A673 (cell line): ENCODE results near the gene NUP93. TPM values are rescaled to one million over a fixed set of nuclear protein-coding genes. Genes with fewer than 3 reads are reported as not detected.
A peak's percentile ranks its signal among the peaks of the same experiment; 100 is the strongest.

Experiments used
- BruUV-seq: library from RNA; stranded (reverse); fragments of 400-500 nt; replicated peaks from 2 replicates; lab custom pipeline; 2021; lab: Mats Ljungman, UMichigan
- CTCF ChIA-PET: fragments of 300-600 bp; sonication (Branson Sonifier 250); formaldehyde crosslinking; loops from one replicate; lab custom pipeline; 2022; ENCODE audit warnings: antibody characterized with exemption; lab: Charles Lee
- POLR2A ChIA-PET: fragments of 300-600 bp; sonication (Branson Sonifier 250); formaldehyde crosslinking; loops from one replicate; lab custom pipeline; 2022; ENCODE audit warnings: antibody characterized with exemption; ENCODE audit not compliant: low non-redundant PET; lab: Charles Lee
- DNase-seq: peaks from one replicate; pipeline ENCODE4 v3.0.0-alpha.2; 2015; ENCODE audit warnings: low spot score
- H3K27ac ChIP-seq: fragments of 200-600 bp; sonication (generic); 2 replicates; pipeline ENCODE4 v1.5.1; 2016; ENCODE audit warnings: mixed run types, low read depth, mild to moderate bottlenecking, mixed read lengths, antibody characterized with exemption, low read length; ENCODE audit not compliant: poor library complexity, severe bottlenecking
- H3K27me3 ChIP-seq: fragments of 200-600 bp; sonication (generic); replicated peaks from 2 replicates; pipeline ENCODE4 v1.6.1; 2017; ENCODE audit warnings: mixed run types, low read depth, mild to moderate bottlenecking, mixed read lengths, antibody characterized with exemption, low read length; ENCODE audit not compliant: insufficient read depth, poor library complexity
- H3K36me3 ChIP-seq: fragments of 200-600 bp; sonication (generic); 2 replicates; pipeline ENCODE4 v1.6.1; 2016; ENCODE audit warnings: mixed run types, mild to moderate bottlenecking, mixed read lengths, antibody characterized with exemption, low read length; ENCODE audit not compliant: insufficient read depth, poor library complexity, severe bottlenecking
- H3K4me1 ChIP-seq: fragments of 200-600 bp; sonication (generic); 2 replicates; pipeline ENCODE4 v1.6.1; 2017; ENCODE audit warnings: mixed run types, mild to moderate bottlenecking, mixed read lengths, antibody characterized with exemption, low read length; ENCODE audit not compliant: insufficient read depth, poor library complexity, severe bottlenecking
- H3K4me3 ChIP-seq: fragments of 200-600 bp; sonication (generic); 2 replicates; pipeline ENCODE4 v1.5.1; 2016; ENCODE audit warnings: low read depth, mixed run types, mild to moderate bottlenecking, mixed read lengths, low read length; ENCODE audit not compliant: poor library complexity, severe bottlenecking
- H3K9me3 ChIP-seq: fragments of 200-600 bp; sonication (generic); 2 replicates; pipeline ENCODE4 v1.6.1; 2016; ENCODE audit warnings: mixed run types, low read depth, mild to moderate bottlenecking, mixed read lengths, antibody characterized with exemption, low read length; ENCODE audit not compliant: poor library complexity, severe bottlenecking
- EZH2 ChIP-seq: fragments of 200-600 bp; sonication (generic); IDR thresholded peaks from 2 replicates; pipeline ENCODE4 v1.6.1; 2017; ENCODE audit warnings: borderline replicate concordance, low read depth, mild to moderate bottlenecking, mixed read lengths, antibody characterized with exemption, low read length; ENCODE audit not compliant: poor library complexity, severe bottlenecking
- intact Hi-C: fragments of 100-400 bp; cut with micrococcal nuclease; formaldehyde crosslinking; loops from one replicate; pipeline ENCODE4 v1.10.0; 2022; ENCODE audit not compliant: unreplicated experiment
- total RNA-seq: library from RNA; stranded (reverse); gene quantifications from 2 replicates; pipeline ENCODE4 v1.2.3, GENCODE V29; 2021
- TF ChIP-seq, protein P1 (sequence below): fragments of 300-800, 200-600 bp; sonication (generic); conservative IDR thresholded peaks from 2 replicates; pipeline ENCODE4 v1.5.1; 2017; ENCODE audit warnings: low read depth, mild to moderate bottlenecking, antibody characterized with exemption, low read length, moderate library complexity, mixed read lengths

The NUP93 gene
- total RNA-seq, 1 experiment from 2014 or later, result 155 TPM

GRCh38 chr16:56682703-56683397 lies 47.1 kb upstream of the NUP93 start:
- H3K4me3 ChIP-seq, result peak overlapping the region; percentile 51
- no peaks in the 10 kb centered on the region for H3K36me3 ChIP-seq
- POLR2A ChIA-PET, result no interaction called here
- intact Hi-C loops, result loop anchor here (5.0 kb wide), 1 partner anchor 76 kb away; the partner anchor contains the start of gene MT2A
- H3K9me3 ChIP-seq, result no peaks in the 10 kb centered on the region
- TSS peak; percentile 90 for BruUV-seq
- no peaks in the 10 kb centered on the region for H3K27me3 ChIP-seq
- no peak for DNase-seq
- H3K27ac ChIP-seq, result no peak overlapping the region
- H3K4me1 ChIP-seq, result no peaks in the 10 kb centered on the region
- CTCF ChIA-PET, result interaction anchor here (0.9 kb wide), 1 partner anchor 9 kb away, joined by 3 read pairs; no protein-coding TSS in a partner anchor
- TF ChIP-seq, protein P1, sequence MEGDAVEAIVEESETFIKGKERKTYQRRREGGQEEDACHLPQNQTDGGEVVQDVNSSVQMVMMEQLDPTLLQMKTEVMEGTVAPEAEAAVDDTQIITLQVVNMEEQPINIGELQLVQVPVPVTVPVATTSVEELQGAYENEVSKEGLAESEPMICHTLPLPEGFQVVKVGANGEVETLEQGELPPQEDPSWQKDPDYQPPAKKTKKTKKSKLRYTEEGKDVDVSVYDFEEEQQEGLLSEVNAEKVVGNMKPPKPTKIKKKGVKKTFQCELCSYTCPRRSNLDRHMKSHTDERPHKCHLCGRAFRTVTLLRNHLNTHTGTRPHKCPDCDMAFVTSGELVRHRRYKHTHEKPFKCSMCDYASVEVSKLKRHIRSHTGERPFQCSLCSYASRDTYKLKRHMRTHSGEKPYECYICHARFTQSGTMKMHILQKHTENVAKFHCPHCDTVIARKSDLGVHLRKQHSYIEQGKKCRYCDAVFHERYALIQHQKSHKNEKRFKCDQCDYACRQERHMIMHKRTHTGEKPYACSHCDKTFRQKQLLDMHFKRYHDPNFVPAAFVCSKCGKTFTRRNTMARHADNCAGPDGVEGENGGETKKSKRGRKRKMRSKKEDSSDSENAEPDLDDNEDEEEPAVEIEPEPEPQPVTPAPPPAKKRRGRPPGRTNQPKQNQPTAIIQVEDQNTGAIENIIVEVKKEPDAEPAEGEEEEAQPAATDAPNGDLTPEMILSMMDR, result no peak
- TF ChIP-seq EZH2, result no peak

GRCh38 chr16:56683424-56684172 lies 46.3 kb upstream of the NUP93 start:
- no peaks in the 10 kb centered on the region for H3K4me1 ChIP-seq
- no peak overlapping the region for H3K4me3 ChIP-seq
- H3K36me3 ChIP-seq, result no peaks in the 10 kb centered on the region
- no TSS peak for BruUV-seq
- ChIA-PET CTCF (interaction anchor here (0.9 kb wide), 1 partner anchor 10 kb away, joined by 3 read pairs; no protein-coding TSS in a partner anchor), POLR2A (no interaction called here)
- H3K9me3 ChIP-seq, result no peaks in the 10 kb centered on the region
- no peaks in the 10 kb centered on the region for H3K27me3 ChIP-seq
- intact Hi-C loops, result loop anchor here (5.0 kb wide), 1 partner anchor 76 kb away; the partner anchor contains the start of gene MT2A
- no peak overlapping the region for H3K27ac ChIP-seq
- no peak for DNase-seq
- TF ChIP-seq, protein P1, result no peak
- TF ChIP-seq EZH2, result no peak

GRCh38 chr16:56684256-56684925 lies 45.5 kb upstream of the NUP93 start:
- TF ChIP-seq, protein P1, result no peak
- TF ChIP-seq EZH2, result no peak

More at GRCh38 chr16:56684256-56684925, 45.5 kb upstream of the NUP93 start:
- Histone ChIP-seq H3K36me3 (no peaks in the 10 kb centered on the region), H3K27me3 (no peaks in the 10 kb centered on the region), H3K9me3 (no peaks in the 10 kb centered on the region), H3K4me3 (no peak overlapping the region), H3K27ac (no peak overlapping the region), H3K4me1 (peaks cover 4% of the 10 kb centered on the region)
- no TSS peak for BruUV-seq
- no peak for DNase-seq
- ChIA-PET CTCF (no interaction called here), POLR2A (no interaction called here)
- intact Hi-C loops, result loop anchor here (5.0 kb wide), 1 partner anchor 77 kb away; the partner anchor contains the start of gene MT2A
